ENCODE data around the gene C2CD3.

C2CD3 gene, protein sequence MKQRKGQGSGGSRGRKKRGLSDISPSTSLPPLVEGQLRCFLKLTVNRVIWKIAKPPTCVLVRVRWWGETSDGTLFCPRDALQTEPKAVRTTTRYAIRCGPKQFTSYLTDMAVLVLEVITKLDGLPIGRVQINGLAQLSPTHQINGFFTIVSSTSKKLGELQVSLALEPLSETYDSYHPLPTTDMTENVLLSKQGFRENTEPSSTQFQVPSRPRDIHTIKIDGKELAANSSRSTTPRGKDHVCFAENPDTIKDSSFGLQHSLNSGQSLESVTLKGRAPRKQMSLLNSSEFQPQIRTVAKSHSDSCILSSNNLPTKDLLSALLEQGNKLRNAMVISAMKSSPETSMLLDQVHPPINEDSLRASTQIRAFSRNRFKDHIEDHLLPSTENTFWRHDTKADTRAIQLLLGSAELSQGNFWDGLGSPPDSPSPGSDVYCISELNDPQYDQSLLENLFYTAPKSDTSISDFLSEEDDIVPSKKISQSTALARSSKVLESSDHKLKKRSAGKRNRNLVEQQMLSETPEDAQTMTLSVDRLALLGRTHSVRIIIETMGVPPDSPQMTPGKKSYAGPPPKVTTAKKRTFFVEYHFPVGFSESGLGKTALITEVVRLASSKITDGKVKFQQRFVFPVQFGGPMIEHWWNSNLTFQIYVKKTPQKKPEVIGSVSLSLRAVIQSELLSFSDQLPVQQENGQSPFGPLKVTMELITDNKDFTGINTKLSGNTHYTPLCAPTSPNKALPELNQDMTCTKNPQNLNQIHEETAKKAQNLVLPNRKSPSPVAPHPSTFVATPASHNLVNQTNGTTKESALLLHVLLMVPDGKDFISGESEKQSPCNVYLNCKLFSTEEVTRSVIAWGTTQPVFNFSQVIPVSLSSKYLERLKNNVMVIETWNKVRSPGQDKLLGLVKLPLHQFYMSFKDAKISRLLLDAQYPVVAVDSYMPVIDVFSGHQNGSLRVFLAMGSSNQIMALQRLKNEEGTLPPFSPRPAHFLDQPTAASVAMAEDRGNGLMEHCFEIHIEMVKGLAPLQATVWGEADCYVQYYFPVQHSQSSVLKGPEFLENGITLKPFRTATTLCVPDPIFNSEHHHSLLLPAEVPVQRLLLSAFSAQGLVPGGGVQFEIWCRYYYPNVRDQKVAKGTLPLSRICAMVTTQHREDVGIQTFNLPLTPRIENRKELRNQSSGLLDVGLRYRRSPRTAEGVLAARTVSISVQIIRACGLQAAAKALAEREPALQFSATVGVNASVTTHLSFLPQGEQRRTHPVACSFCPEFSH (N-terminal part only)

DNA sequence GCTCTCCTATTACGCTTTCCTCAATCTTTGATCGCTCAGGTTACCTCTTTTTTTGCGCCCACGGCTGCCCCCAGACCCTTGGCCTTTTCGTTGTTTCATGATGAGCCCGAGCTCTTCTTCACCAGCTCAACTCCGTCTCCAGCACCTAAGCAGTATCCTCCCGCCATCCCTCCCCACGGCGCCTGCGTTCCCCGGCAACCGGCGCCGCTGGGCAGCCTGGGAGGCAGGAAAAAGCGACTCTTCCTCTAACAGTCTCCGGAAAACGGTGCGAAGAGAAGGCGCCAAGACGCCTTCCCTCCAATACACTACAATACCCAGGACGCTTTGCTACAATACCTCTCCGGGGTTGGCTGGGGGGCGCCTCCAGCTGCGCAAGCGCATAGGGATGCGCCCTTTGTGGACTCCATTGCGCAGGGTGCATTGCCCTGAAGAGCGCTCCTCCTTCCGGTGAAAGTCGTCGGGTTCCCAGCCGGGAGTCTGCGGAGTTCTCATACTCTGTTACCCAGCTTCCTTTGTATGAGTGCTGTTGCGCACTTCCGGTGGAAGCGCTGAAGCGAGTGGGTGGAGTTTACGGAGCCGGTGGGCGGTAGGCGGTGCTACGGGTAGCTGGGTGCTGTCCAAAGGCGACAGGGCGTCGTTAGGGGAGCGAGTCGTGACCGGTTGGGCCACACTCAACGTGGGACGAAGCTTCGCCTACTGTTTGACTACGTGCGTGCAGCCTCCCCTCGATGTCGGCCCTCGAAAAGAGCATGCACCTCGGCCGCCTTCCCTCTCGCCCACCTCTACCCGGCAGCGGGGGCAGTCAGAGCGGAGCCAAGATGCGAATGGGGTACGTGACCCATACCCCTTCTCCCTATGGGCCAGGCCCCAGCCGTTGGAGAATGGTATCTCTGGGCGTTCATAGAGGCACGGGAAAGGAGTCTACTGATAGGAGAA, at the start of gene C2CD3, which contains the start of gene PPME1:
Gene C2CD3, minus strand, starts transcription at position 309 of the 936 bp plus-strand sequence. Its CDS starts 210 bp downstream, at position 99.
Gene PPME1, plus strand, starts transcription at position 596 of the 936 bp plus-strand sequence. Its CDS starts 133 bp downstream, at position 729.
- DNase-seq = peak; percentile 100

DNA sequence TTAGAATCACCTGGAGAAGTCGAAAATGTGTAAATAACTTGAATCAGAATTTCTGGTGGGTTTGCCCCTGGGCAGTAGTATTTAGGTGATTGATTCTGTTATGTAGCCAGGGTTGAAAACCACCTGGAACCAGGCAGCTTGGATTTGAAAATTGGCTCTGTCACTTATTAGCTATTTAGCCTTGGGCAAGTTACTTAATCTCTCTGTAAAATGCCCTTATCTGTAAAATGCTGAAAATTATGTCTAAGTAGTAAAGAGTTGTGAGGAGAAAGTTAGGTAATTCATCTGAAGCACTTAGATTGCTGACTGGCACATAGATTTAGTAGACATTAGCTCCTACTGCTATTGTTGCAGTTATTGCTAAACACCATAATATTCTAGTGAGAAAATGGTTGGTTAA, 49.6 kb upstream of the C2CD3 start:
- no peak for DNase-seq

DNA sequence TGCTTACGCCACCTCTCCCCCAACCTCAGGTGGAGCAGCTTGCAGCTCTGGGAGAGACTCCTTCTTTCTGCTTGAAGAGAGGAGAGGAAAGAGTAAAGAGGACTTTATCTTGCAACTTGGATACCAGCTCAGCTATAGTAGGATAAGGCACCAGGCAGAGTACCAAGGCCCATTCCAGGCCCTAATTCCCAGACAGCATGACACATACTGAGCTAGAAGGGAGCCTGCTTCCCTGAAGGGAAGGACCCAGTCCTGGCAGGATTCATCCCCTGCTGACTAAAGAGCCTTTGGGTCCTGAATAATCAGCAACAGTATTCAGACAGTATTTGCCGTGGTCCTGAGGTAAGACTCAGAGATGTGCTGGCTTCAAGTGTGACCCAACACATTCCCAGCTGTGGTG, 41.7 kb upstream of the C2CD3 start:
- no peak for DNase-seq

DNA sequence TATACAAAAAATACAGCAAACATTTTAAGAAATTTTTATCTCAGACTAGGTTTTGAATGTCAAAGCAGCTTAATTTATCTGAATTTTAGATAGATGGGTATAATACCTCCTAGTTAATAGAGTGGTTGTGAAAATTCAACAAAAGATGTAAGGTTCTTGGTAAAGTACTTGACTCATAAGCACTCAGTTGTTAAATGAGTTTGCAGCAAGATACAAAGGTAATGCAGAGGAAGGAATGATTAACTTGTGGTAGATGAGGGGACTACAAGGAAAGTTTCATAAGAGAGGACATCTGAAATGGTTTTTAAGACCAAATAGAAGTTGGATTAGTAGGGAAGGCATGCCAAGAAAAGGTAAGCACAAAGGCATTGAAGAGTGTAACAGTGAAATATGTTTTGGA, 37.7 kb upstream of the C2CD3 start:
- DNase-seq = no peak

DNA sequence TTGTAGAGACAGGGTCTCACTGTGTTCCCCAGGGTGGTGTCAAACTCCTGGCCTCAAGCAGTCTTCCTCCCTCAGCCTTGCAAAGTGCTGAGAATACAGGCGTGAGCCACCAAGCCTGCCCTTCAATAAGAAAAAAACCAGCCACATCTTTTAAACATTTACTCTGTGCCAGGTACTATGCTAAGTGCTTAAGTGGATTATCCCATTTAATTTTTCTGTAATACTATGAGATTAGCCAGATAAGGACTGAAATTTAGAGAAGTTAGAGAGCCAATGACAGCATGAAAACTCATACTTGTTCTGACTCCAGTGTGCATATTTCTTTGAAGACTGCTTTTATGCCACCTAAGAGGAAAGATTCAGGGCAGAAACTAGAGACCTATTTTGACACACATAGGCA, 35.9 kb upstream of the C2CD3 start:
- DNase-seq = no peak

DNA sequence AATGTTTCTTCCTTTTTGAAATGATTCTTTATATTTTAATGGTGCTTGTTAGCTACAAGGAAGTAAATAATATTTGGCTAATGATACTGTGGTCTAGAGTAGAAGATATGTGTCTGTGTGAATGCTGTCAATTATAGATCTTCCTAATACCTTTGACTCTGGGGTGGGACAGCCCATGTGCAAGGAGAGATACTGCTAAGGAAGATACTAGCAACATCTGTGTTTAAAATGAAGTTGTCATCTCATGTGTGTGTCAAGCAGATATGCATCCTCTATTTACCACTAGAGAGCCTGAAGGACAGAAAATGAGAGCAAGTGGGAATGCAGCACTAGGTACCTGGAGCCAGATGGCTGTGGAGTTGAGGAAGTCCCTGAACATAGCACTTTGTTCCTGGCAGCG, 34.4 kb upstream of the C2CD3 start:
- no peak for DNase-seq

DNA sequence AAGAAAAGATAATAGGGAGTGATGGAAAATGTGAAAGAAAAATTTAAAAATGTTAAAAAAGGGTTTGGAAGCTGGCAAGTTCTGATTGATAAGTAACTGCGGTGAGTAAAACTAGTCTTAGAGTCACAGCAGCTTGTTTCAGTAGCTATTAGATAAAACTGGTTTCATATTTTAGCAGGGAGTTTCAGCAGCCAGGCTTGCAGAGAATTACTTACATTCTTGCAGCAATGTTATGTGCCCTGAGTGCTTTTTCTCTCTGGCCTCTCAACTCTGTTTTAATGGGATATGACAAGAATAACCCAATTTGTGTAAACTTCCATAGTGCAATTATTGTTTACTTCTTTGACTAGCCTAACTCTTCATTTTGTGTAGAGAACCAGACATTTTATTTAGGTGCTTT, 33.9 kb upstream of the C2CD3 start:
- no peak for DNase-seq

DNA sequence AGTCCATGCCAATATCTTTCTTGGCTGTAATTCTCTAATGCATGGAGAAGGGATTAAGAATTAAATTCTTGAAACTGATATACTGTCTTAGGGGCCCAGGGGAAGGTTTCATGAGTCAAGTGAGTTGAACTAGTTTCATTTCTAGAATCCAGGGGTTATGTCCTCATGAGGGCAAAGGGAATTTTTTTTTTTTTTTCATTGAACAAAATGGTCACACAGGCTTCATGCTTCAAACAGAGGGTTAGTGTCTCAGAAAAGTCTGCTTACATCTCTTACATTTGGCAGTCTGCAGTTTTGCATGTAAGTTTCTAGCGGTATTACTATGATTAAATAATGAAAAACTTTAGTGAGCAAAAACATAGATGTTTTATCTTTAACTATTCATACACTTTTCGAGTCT, 33.2 kb upstream of the C2CD3 start:
- DNase-seq = no peak

DNA sequence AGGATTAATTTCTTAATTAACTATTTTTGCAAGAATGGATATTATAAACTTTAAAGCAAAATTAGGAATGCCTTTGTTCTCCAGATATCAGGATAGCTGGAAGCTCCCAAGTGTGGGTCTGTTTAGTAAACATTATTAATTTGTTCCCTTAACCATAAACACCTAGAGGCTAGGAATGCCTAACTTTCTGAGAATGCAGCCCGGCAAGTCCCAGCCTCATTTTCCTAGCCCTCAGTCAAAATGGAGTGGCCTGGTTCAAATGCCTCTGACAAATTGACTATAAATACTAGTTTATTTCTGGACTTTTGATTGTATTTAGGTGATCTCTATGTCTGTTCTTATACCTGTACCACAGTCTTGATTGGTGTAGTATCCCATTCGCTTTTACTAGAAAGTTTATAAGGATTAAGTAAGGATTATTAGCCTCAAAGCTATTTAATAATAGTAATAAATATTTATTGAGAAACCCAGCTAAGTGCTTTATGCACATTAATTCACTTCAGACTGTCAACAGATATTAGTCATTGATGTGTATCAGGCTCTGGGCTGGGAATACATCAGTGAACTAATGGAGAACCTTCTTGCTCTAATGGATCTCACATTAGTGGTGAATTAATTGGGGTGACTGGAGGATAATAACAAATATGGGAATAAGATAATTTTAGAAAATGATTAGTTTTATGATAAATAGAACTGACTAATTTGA, 26.1 kb upstream of the C2CD3 start:
- DNase-seq = no peak

DNA sequence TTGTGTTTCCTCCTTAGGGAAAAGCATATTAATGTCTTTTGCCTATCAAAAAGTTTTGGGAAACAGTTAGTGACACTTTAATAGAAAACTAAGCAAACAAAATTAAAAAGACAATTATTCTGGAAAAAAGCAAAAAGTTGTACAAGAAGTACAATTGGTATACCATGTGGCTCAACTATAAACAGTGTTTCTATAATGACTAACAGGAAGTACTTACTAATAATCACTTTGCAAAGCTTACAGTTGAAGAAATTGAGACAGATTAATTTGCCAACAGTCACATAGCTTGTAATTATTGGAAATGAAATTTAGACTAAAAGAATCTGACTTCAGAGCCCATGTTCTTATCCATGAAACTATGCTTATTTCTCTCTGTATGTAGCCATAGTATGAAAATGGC, 25.0 kb upstream of the C2CD3 start:
- peak; percentile 55 for DNase-seq

DNA sequence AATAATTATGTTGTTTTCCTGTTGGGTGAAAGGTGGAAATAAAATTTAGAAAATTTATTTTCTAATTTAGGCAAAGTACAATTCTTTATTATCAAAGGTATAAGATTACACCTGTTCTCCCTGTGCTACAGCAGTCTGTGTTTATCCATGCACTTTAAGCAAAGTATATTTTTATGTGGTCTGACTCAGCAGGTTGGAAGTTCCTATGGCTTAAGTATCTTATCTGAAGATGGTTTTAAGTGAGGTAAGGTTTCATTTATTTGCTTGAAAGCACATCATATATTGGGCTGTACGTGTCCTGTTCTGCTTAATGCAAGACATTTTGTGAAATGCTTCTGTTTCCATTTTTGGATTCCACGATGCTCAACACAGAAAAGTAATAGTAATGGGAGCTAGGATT, 14.9 kb upstream of the C2CD3 start:
- DNase-seq = peak; percentile 48

DNA sequence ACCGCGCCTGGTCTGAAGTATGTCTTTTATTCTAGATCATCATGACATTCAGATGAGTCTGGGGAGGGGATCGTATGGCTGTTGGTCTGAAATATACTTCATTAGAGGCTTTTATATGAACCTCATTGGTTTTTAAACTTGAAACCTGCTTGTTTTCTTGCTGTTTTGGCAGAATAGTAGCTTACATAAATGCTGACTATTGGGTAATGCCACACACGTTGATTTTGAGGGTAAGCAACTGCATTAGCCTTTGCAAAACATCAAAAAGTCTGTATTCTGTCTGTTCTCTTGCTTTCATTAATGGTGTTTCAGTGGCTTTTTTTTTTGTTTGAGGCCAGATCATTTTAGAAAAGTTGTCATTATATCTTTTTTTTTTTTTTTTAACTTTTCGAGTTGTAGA, 14.5 kb upstream of the C2CD3 start:
- no peak for DNase-seq

DNA sequence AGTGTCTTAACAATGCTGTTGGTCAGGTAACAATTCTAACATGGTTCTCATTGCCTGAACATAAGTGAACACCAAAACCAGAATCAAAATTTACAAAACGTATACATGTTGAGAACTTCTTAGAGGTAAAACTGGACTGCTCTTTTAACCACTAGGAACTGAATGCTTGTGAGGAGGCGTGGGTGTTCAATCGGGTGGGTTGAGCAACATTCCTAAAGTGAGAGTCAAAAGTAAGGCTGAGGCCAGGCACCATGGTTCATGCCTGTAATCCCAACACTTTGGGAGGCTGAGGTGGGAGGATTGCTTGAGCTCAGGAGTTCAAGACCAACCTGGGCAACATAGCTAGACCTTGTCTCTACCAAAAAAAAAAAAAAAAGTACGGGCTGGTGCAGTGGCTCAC, 11.8 kb upstream of the C2CD3 start:
- peak; percentile 21 for DNase-seq

DNA sequence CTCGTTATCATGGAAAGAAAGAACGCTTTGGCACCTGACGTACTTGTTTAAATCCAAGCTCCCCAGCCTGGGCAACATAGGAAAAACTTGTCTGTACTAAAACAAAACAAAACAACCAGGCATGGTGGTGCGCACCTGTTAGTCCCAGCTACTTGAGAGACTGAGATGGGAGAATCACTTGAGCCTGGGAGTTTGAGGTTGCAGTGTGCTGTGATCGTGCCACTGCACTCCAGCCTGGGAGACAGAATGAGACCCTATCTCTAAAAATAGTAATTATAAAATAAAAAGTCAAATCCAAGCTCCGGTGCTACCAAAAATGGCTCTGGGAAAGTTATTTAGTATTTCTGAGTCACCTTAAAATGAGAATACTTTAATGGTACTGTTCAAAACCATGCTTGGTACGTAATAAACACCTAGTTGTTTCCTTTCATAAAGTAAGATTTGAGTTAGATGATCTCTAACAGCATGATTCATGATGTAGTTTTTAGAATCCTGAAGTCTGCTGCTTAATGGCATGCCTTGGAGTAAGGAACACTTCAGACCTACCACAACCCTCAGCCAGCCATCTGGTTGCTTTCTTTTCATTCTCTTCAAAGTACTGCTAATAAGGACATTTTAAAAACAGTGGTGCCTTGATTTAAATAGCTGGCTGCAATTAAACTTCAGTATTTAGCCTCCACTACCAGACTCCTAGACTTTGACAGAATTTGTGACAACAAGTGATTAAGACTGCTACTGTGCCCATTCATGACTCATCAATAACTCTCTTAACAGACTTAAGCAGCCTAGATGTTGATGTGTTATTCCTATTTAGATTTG, 8.6 kb upstream of the C2CD3 start:
- peak; percentile 27 for DNase-seq

DNA sequence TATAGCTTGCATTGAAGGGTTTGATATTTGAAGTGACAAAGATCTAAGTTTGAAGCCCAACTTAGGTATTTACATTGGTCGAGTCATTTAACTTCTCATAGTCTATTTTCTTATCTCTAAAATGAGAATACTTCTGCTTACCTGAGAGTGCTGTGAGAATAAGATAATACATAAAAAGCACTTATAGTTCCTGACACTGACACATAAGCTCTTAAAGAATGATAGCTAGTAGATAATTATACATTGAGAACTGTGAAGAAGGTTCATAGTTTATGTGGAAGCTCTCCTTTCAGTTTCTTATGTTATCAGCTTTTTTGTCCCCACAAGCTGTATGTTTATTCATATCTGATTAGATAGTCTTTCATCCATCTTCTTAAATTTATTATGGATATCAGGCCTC, 5.1 kb upstream of the C2CD3 start:
- DNase-seq = no peak

DNA sequence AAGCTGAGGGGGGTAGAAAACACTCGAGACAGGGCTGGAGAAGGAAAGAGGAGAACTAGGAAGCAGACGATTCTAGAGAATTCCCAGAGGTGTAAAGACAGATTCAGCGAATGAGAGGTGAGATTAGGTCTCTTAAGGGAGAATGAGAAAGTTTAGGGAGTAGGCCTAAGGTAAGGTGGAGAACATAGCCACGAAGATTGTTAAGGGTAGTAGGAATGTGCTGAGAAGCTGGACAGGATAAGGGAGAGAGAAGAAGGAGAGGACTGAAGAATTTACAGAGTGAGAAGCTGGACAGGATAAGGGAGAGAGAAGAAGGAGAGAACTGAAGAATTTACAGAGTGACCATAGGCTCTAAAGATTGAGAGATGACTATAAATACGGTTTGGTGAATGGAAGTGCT, 1.2 kb upstream of the C2CD3 start:
- peak; percentile 6 for DNase-seq

DNA sequence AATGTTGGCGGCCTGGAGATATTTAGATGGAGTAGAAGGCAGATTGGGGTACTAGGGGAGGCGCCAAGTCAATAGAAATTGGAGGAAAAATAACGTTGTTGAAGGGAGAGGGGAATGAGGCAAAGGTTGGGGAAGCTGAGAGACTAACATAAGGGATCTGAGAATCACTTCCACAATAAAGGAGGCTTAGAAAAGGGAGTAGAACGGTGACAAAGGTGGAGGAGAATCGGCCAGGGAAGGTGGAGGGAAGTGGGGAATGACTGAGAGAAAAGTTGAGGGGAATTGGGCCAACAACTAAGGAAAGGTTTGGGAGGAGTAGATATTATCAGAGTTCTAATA, 797 bp upstream of the C2CD3 start:
- no peak for DNase-seq

DNA sequence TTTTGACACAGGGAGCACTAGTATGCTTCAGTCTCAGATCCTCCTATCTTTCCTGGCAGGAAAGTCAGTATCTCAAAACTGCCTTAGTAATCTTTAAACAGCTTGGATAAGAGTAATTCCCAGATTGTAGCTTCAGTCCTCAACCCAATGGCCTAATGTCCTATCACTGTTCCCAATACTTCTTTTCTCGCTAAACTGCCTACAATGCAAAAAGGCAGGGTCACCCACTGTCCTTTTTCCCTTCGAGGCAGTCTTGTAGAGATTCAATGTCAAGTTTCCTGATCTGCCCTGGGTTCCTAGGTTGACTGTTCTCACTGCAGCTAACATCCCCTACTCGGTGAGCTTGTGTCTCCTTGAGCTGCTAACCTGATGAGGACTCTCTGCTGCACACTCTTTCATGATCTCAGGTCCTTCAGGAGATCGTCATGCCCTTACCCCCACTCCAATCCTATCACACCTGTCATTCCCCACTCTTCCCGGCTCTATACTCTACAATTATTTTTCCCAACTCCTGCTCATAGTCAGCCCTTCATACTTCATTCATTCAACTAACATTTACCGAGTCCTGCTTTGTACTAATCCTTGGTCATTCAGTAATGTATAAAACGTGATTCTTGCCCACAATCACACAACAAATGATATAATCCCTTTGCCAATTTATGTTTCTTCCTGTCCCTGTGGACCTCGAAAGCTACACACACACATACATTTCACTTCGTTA, 904 bp downstream of the C2CD3 start:
- DNase-seq = no peak

DNA sequence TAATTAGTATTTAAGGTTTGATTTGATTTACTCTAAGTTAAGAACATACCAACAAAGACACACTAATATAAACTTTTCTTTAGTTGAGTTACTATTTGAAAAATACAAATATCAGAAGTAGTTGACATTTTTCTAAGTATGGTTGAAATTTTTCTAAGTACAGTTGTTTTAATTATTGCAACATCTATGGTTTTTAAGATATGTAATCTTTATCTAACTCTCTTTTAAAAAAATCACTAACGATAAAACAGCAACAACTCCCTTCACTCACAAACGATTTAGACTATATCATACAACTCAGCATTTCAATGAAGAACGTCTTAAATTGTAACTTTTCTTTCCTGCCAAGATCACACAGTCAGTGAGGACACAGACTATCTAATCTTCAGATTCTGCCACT, 2.0 kb downstream of the C2CD3 start:
- DNase-seq = no peak

Measured in HCEC 1CT (cell line).